Measurements from ENCODE around the gene RGS11.

Gene RGS11

GRCh38 chr16:286491-287297, 10.9 kb upstream of the RGS11 start:
- DNase-seq (ENCODE audit: low spot score), result no peak
- TF ChIP-seq, protein P1, sequence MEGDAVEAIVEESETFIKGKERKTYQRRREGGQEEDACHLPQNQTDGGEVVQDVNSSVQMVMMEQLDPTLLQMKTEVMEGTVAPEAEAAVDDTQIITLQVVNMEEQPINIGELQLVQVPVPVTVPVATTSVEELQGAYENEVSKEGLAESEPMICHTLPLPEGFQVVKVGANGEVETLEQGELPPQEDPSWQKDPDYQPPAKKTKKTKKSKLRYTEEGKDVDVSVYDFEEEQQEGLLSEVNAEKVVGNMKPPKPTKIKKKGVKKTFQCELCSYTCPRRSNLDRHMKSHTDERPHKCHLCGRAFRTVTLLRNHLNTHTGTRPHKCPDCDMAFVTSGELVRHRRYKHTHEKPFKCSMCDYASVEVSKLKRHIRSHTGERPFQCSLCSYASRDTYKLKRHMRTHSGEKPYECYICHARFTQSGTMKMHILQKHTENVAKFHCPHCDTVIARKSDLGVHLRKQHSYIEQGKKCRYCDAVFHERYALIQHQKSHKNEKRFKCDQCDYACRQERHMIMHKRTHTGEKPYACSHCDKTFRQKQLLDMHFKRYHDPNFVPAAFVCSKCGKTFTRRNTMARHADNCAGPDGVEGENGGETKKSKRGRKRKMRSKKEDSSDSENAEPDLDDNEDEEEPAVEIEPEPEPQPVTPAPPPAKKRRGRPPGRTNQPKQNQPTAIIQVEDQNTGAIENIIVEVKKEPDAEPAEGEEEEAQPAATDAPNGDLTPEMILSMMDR (conservative IDR thresholded peaks at IDR 0.05; ENCODE audit: low read depth), result no peak
- peak overlapping the region; percentile 33 for H3K27ac ChIP-seq
- CTCF ChIA-PET, result interaction anchor here (0.5 to 0.6 kb wide), 2 partner anchors 143 to 230 kb away, joined by 3 to 5 read pairs; no protein-coding TSS in a partner anchor
- POLR2A ChIA-PET (ENCODE audit: low non-redundant PET), result no interaction called here

DNA sequence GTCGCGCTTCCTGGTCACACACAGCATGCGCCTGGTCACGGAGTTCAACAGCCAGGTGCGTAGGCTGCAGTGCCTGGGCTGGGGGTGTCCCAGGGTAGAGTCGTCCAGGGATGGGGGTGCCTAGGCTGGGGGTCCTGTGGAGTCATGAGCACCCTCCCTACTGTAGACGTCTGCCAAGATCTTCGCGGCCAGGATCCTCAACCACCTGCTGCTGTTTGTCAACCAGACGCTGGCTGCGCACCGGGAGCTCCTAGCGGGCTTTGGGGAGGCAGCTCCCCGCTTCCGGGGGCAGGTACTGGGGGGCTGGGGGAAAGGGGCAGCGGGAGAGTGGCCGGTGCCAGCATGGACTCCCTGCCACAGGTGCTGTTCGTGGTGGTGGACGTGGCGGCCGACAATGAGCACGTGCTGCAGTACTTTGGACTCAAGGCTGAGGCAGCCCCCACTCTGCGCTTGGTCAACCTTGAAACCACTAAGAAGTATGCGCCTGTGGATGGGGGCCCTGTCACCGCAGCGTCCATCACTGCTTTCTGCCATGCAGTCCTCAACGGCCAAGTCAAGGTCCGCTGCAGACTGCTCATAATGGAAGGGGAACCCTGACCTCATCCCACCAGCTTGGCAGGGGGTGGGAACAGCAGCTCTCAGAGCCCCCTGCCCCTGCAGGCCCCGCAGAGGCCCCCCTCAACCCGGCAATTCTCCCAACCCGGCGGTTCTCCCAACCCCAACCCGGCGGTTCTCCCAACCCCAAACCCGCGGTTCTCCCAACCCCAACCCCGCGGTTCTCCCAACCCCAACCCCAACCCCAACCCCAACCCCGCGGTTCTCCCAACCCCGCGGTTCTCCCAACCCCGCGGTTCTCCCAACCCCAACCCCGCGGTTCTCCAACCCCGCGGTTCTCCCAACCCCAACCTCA, 9.7 kb upstream of the RGS11 start:
- ChIA-PET CTCF (no interaction called here), POLR2A (ENCODE audit: low non-redundant PET) (no interaction called here)
- no peak for DNase-seq (ENCODE audit: low spot score)
- TF ChIP-seq, protein P1 (conservative IDR thresholded peaks at IDR 0.05; ENCODE audit: low read depth), result no peak
- no peak overlapping the region for H3K27ac ChIP-seq

GRCh38 chr16:284204-285120, 8.7 kb upstream of the RGS11 start:
- POLR2A ChIA-PET (ENCODE audit: low non-redundant PET), result no interaction called here
- H3K27ac ChIP-seq, result no peak overlapping the region
- no peak for DNase-seq (ENCODE audit: low spot score)
- CTCF ChIA-PET, result interaction anchor here (0.7 kb wide), 1 partner anchor 9 kb away, joined by 4 read pairs; no protein-coding TSS in a partner anchor
- TF ChIP-seq, protein P1 (conservative IDR thresholded peaks at IDR 0.05; ENCODE audit: low read depth), result no peak

DNA sequence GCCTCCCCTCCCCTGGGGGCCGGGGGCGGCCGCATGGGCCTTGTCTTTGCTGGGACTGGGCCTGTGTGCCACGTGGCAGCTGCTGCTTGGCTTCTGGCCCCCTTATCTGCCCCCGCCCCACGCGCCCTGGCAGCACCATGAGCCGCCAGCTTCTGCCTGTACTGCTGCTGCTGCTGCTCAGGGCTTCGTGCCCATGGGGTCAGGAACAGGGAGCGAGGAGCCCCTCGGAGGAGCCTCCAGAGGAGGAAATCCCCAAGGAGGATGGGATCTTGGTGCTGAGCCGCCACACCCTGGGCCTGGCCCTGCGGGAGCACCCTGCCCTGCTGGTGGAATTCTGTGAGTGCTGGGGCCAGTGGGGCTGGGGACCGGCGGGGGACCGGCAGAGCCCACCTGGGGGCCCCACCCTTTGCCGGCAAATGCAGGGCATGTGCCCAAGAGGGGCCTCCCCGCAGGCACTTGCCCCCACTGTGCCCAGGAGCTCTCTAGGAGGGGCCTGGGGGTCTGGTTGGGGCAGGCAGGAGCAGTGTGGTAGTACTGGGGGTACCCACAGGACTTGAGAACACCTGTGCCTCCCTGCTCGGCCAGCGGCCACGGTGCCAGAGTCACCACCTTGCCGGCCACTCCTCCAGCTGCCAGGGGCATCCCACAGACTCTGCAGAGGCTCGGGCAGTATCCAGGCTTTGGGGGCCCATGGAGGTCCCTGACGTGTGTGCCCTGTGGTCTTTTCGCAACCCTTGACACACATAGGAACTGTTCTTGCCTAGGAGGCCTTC, 7.5 kb upstream of the RGS11 start, which contains the start of gene PDIA2:
TSS of gene PDIA2 (plus strand) at position 132 of the 773 bp plus-strand sequence. CDS start at position 138, 6 bp downstream.
- DNase-seq (ENCODE audit: low spot score), result no peak
- CTCF ChIA-PET, result interaction anchor here (0.7 kb wide), 1 partner anchor 10 kb away, joined by 4 read pairs; no protein-coding TSS in a partner anchor
- POLR2A ChIA-PET (ENCODE audit: low non-redundant PET), result no interaction called here
- no peak within 1 kb of the TSS for H3K27ac ChIP-seq
- TF ChIP-seq, protein P1 (conservative IDR thresholded peaks at IDR 0.05; ENCODE audit: low read depth), result no peak

DNA sequence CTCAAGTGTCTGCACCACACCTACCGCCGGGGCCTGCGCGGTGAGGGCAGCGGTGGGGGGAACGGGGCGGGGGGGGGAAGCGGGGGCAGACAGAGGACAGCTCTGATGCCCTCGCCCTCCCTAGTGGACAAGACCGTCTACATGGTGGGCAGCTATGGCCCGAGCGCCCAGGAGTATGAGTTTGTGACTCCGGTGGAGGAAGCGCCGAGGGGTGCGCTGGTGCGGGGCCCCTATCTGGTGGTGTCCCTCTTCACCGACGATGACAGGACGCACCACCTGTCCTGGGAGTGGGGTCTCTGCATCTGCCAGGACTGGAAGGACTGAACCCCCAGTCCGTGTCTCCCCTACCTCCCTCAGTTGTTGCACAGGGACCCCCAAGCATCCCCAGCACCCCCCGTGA, 6.7 kb upstream of the RGS11 start:
- ChIA-PET POLR2A (ENCODE audit: low non-redundant PET) (no interaction called here), CTCF (no interaction called here)
- DNase-seq (ENCODE audit: low spot score), result no peak
- TF ChIP-seq, protein P1 (conservative IDR thresholded peaks at IDR 0.05; ENCODE audit: low read depth), result no peak
- H3K27ac ChIP-seq, result no peak overlapping the region

Data from RWPE1 (cell line).